WTC11 (cell line): ENCODE data around the gene FGF6. TPM values are rescaled to one million over a fixed set of nuclear protein-coding genes. Genes with fewer than 3 reads are reported as not detected.

Experiments used
- ATAC-seq: fragments of 200-7000 bp; cut with Tn5 transposase; 2 replicates; pipeline ENCODE4 v1.10.0; 2021; ENCODE audit warnings: mild to moderate bottlenecking, moderate library complexity
- CTCF ChIA-PET: fragments of 300-600 bp; sonication (Branson Sonifier 250); formaldehyde crosslinking; loops from one replicate; lab custom pipeline; 2021; ENCODE audit warnings: antibody characterized with exemption; lab: Charles Lee
- POLR2A ChIA-PET: fragments of 350-600 bp; sonication (Branson Sonifier 250); formaldehyde crosslinking; loops from one replicate; lab custom pipeline; 2021; ENCODE audit warnings: antibody characterized with exemption; lab: Charles Lee
- DNase-seq: peaks from one replicate; pipeline ENCODE4 v3.0.0; 2021; ENCODE audit warnings: low spot score
- H3K27ac Mint-ChIP-seq: 2 replicates; pipeline ENCODE4 v1.8.0; 2021; ENCODE audit warnings: mixed read lengths
- H3K27me3 Mint-ChIP-seq: 2 replicates; pipeline ENCODE4 v1.8.0; 2021; ENCODE audit warnings: low read depth, mild to moderate bottlenecking, moderate library complexity, mixed read lengths
- H3K36me3 Mint-ChIP-seq: 2 replicates; pipeline ENCODE4 v1.8.0; 2021; ENCODE audit warnings: mixed read lengths
- H3K4me1 Mint-ChIP-seq: 2 replicates; pipeline ENCODE4 v1.8.0; 2022; ENCODE audit warnings: mixed read lengths
- H3K4me3 Mint-ChIP-seq: 2 replicates; pipeline ENCODE4 v1.8.0; 2021; ENCODE audit warnings: mild to moderate bottlenecking, moderate library complexity, mixed read lengths
- H3K9me3 Mint-ChIP-seq: 2 replicates; pipeline ENCODE4 v1.8.0; 2021; ENCODE audit warnings: mixed read lengths
- AR ChIP-seq: fragments of 250-450 bp; sonication (Bioruptor Pico); IDR thresholded peaks from 2 replicates; pipeline ENCODE4 v1.9.0; 2021; ENCODE audit warnings: mild to moderate bottlenecking
- ARID4B ChIP-seq: sonication (generic); formaldehyde crosslinking; IDR thresholded peaks from 2 replicates; pipeline ENCODE4 v1.8.0; 2023; ENCODE audit warnings: missing genetic modification reagents, mild to moderate bottlenecking, borderline replicate concordance
- CREB1 ChIP-seq: sonication (generic); formaldehyde crosslinking; IDR thresholded peaks from 2 replicates; pipeline ENCODE4 v1.8.0; 2023; ENCODE audit warnings: mild to moderate bottlenecking, missing genetic modification reagents
- CREM ChIP-seq: sonication (generic); formaldehyde crosslinking; IDR thresholded peaks from 2 replicates; pipeline ENCODE4 v1.8.1; 2022; ENCODE audit warnings: mild to moderate bottlenecking, missing genetic modification reagents, moderate library complexity
- FOXP1 ChIP-seq: sonication (generic); formaldehyde crosslinking; IDR thresholded peaks from 2 replicates; pipeline ENCODE4 v1.8.0; 2022; ENCODE audit warnings: missing genetic modification reagents, mild to moderate bottlenecking, moderate library complexity, borderline replicate concordance
- FOXP4 ChIP-seq: sonication (generic); formaldehyde crosslinking; IDR thresholded peaks from 2 replicates; pipeline ENCODE4 v1.8.0; 2022; ENCODE audit warnings: mild to moderate bottlenecking, missing genetic modification reagents
- GABPB1 ChIP-seq: sonication (generic); formaldehyde crosslinking; IDR thresholded peaks from 2 replicates; pipeline ENCODE4 v1.8.1; 2023; ENCODE audit warnings: mild to moderate bottlenecking, missing genetic modification reagents
- GRHL2 ChIP-seq: fragments of 250-450 bp; sonication (Bioruptor Pico); IDR thresholded peaks from 2 replicates; pipeline ENCODE4 v1.8.0; 2022; ENCODE audit warnings: mild to moderate bottlenecking, moderate library complexity; ENCODE audit not compliant: insufficient replicate concordance, severe bottlenecking
- IRF1 ChIP-seq: sonication (generic); formaldehyde crosslinking; IDR thresholded peaks from 2 replicates; pipeline ENCODE4 v1.8.0; 2023; ENCODE audit warnings: missing genetic modification reagents
- JAZF1 ChIP-seq: fragments of 250-450 bp; sonication (Bioruptor Pico); IDR thresholded peaks from 2 replicates; pipeline ENCODE4 v1.9.0; 2021; ENCODE audit warnings: moderate library complexity, mild to moderate bottlenecking, inconsistent platforms
- KAT7 ChIP-seq: sonication (generic); formaldehyde crosslinking; IDR thresholded peaks from 2 replicates; pipeline ENCODE4 v1.8.1; 2023; ENCODE audit warnings: missing genetic modification reagents, mild to moderate bottlenecking, borderline replicate concordance
- NFATC4 ChIP-seq: fragments of 250-450 bp; sonication (Bioruptor Pico); IDR thresholded peaks from 2 replicates; pipeline ENCODE4 v1.9.0; 2021; ENCODE audit warnings: mild to moderate bottlenecking
- NR1H2 ChIP-seq: sonication (generic); formaldehyde crosslinking; IDR thresholded peaks from 2 replicates; pipeline ENCODE4 v1.9.0; 2021; ENCODE audit warnings: mild to moderate bottlenecking, moderate library complexity, missing genetic modification reagents
- NR2C2 ChIP-seq: sonication (generic); formaldehyde crosslinking; IDR thresholded peaks from 2 replicates; pipeline ENCODE4 v1.8.0; 2022; ENCODE audit warnings: mild to moderate bottlenecking, missing genetic modification reagents
- OVOL2 ChIP-seq: fragments of 250-450 bp; sonication (Bioruptor Pico); IDR thresholded peaks from 2 replicates; pipeline ENCODE4 v1.9.0; 2021; ENCODE audit warnings: mild to moderate bottlenecking, borderline replicate concordance
- SOX15 ChIP-seq: fragments of 250-450 bp; sonication (Bioruptor Pico); IDR thresholded peaks from 2 replicates; pipeline ENCODE4 v1.9.0; 2021; ENCODE audit warnings: mild to moderate bottlenecking
- TCF7 ChIP-seq: sonication (generic); formaldehyde crosslinking; IDR thresholded peaks from 2 replicates; pipeline ENCODE4 v1.8.0; 2022; ENCODE audit warnings: mild to moderate bottlenecking, low read depth, missing genetic modification reagents, moderate library complexity
- TEAD1 ChIP-seq: sonication (generic); formaldehyde crosslinking; IDR thresholded peaks from 2 replicates; pipeline ENCODE4 v1.8.0; 2022; ENCODE audit warnings: mild to moderate bottlenecking, missing genetic modification reagents
- ZNF232 ChIP-seq: sonication (generic); formaldehyde crosslinking; IDR thresholded peaks from 2 replicates; pipeline ENCODE4 v1.8.0; 2022; ENCODE audit warnings: mild to moderate bottlenecking, missing genetic modification reagents
- total RNA-seq: library from RNA; stranded (reverse); gene quantifications from 3 replicates; pipeline ENCODE4 v1.2.3, GENCODE V29; 2021

FGF6 gene
- total RNA-seq, 1 experiment from 2014 or later: not detected

- no peak for TF ChIP-seq AR (CRISPR knock-in tag)
- no peak for TF ChIP-seq GABPB1 (CRISPR knock-in tag)
- no peak for TF ChIP-seq CREM (CRISPR knock-in tag)
Measured at GRCh38 chr12:4433745-4434058, 11.9 kb downstream of the FGF6 start (continued).

GRCh38 chr12:4432878-4433744 is 12.5 kb downstream of the FGF6 start:
- ATAC-seq: peak; percentile 32
- peaks cover 13% of the 10 kb centered on the region for H3K4me1 Mint-ChIP-seq
- no peaks in the 10 kb centered on the region for H3K36me3 Mint-ChIP-seq
- H3K27ac Mint-ChIP-seq: no peak overlapping the region
- POLR2A ChIA-PET: no interaction called here
- CTCF ChIA-PET: no interaction called here
- no peak for DNase-seq
- H3K4me3 Mint-ChIP-seq: no peak overlapping the region
- peaks cover 5% of the 10 kb centered on the region; the same call in 1 of the 2 replicates for H3K27me3 Mint-ChIP-seq
- no peaks in the 10 kb centered on the region for H3K9me3 Mint-ChIP-seq
- TF ChIP-seq TEAD1 (CRISPR knock-in tag) (no peak), OVOL2 (CRISPR knock-in tag) (no peak), JAZF1 (no peak), CREM (CRISPR knock-in tag) (no peak), FOXP1 (no peak), KAT7 (CRISPR knock-in tag) (no peak), NR1H2 (CRISPR knock-in tag) (no peak), NR2C2 (CRISPR knock-in tag) (no peak), ZNF232 (CRISPR knock-in tag) (no peak), IRF1 (no peak), CREB1 (CRISPR knock-in tag) (no peak), ARID4B (CRISPR knock-in tag) (no peak), GRHL2 (CRISPR knock-in tag) (no peak), NFATC4 (CRISPR knock-in tag) (no peak), TCF7 (CRISPR knock-in tag) (no peak), FOXP4 (no peak), SOX15 (no peak)
